Measurements from ENCODE around the gene CLEC2B.

GRCh38 chr12:9856894-9857293 is 12.3 kb downstream of the CLEC2B start:
- TF ChIP-seq CTCF (IDR thresholded peaks at IDR 0.05) = no peak
- TF ChIP-seq POLR2A (IDR thresholded peaks at IDR 0.05) = no peak
